ENCODE results near the gene COL19A1.

Gene COL19A1

DNA sequence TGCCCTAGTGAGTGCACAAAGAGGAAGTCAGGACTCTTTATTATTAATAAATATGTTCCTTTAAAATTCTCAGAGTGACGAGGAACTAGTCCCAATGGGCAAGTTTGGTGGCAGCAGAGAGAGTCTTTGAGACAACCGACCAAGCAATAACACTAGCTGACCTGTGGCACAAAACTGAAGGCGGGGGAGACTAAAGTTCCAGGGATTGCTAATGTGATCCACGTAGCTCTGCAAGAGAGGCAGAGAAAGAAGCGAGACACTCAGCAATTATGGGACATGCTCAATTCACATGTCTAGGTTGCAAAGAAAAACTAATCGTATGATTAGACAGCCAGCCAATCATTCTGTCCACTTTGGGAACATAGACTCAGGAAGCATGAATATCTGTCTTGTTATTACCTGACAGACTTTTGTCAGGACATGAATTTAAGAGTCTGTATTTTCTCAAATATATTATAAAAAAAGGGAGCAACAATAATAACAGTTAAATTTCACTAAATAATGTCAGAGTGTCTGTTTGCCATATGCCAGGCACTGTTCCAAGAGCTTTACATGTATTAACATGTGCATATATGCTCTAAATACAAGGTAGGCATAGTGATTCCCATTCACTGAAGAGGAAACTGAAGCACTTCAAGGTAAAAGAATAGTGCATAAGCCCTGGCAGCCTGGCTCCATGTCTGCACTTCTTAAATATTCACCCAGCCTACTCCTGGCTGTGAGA lies 355.5 kb downstream of the COL19A1 start:
- no peak for DNase-seq (ENCODE audit: low read depth in 2 of 2)

DNA sequence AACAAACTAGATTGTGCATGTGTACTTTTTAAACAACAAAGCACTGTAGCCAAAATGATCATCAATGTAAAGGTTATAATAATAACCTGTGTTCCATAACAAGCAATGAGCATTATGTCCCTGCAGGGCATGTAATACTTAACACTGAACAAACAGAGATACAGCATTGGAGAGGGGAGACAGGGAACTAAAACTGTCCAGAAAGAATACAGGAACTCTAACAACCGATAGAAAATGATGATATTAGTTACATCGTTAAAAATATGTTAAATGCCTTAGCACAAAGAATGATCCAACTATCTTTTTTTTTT lies 356.0 kb downstream of the COL19A1 start:
- no peak for DNase-seq (ENCODE audit: low read depth in 2 of 2)

DNA sequence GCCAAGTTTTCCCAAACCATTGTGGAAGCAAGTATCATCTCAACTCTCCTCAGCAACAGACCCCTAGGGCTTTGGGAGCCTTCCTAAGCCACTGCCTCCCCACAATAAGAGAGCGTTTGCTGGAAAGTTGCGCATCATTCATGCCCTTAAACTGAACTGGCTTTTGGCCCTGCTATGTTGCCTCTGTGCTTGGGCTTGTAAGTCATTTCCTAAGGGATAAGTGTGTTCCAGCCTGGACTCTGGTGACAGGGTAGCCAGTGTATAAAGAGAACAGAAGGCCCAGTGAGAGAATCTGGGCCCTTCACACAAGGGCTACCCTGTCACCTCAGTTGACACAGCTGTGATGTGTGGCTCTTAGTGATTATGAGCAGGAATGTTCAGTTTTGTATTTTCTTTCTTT lies 358.7 kb downstream of the COL19A1 start:
- no peak for DNase-seq (ENCODE audit: low read depth in 2 of 2)

DNA sequence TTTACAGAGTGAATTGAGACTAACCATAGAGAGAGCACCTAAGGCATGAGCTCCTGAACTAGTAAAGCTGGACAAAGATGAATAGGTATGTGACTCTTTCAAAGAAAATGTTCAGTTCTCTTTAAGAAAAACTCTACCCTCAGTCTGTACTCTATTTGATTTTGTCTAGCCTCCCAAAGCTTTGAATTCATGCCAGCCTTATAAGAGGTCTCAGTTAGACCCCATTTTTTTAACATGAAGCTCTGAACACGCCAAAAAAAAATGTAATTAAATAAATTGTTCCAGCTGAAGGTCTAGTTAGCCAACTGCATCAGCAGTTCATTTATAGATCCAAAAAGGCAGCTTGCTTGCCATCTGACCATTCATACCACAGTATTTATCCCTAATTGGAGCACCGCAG lies 365.0 kb downstream of the COL19A1 start:
- no peak for DNase-seq (ENCODE audit: low read depth in 2 of 2)

DNA sequence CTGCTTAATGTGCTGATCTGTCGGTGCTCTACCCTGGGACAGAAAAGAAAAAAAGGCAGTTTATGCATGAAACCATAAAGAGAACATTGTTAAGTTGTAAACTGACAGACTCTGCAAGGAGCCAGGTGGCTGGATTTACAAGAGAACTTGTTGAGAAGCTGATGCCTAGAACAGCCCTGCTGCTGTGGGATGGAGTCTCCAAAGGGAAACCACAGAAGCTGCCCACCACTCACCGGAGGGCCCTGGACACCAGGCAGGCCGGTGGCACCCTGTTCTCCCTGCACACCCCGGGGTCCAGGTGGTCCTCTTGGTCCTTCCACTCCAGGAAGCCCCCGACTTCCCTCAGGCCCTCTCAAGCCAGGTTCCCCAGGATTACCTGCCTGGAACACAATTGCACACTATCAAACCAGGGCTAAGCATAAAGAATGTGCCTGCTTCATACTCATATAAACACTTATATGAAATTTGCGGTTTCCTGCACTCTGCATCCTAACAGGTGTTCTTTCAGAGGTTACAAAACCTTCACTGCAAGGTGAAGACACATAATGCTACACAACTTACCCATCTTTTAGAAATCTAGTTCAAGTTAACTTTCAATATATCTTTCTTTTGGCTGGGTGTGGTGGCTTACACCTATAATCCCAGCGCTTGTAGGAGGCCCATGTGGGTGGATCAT lies 368.3 kb downstream of the COL19A1 start:
- no peak for DNase-seq (ENCODE audit: low read depth in 2 of 2)

DNA sequence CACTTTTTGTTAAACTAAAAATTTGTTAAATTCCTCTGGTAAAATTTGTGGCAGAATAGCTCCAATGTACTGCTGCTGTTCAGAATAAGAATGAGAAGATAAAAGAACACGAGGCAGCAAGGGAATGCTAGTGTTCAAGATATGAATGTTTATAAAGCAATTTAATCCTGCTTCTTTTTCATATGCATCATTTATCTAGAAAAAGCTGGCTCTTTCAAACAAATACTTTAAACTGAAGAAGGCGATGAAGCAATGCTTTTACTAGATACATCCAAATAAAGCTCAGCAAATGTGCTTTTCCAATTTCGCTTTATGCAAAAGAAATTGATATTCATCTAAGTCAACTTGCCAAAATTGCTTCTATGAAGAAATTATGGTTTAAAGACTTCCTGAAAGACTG lies 370.0 kb downstream of the COL19A1 start:
- DNase-seq (ENCODE audit: low read depth in 2 of 2) = no peak

DNA sequence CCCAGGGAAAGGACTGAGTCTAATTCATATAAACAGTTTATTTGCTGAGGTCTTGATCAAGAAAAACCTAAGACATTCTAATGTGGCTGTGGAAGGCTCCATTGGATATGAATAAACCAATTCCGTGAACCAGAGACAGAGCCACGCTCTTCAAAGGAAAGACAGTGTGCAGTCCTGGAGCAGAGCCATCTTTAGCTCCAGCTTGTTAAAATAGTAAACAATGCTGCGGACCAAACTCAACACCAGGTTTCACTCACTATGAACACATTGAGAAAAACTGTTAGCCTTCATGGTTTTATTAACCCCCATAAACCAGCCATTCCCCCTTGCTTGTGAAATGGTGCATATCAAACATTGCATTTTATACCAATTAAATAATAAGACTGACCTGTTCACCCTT lies 374.7 kb downstream of the COL19A1 start:
- no peak for DNase-seq (ENCODE audit: low read depth in 2 of 2)

DNA sequence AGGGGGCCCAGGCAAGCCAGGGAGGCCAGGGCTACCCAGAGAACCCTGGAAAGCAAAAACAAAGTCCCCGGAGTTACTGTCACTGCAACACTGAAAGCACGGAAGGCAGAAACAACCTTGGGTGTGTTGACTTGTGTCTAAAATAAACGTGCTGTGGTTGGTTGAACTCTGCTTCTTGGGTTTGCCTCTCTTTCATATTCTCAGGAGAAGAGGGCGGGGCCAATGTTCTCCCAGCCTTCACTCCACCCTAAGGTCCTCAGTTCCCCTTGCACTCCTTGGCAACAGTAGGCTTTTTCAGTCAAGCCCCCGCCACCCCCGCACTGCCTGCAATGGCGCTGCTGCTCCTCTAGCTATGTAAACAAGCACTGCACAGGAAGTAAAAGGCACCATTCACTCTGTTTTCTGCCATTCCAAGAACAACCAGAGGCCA lies 375.6 kb downstream of the COL19A1 start:
- no peak for DNase-seq (ENCODE audit: low read depth in 2 of 2)

DNA sequence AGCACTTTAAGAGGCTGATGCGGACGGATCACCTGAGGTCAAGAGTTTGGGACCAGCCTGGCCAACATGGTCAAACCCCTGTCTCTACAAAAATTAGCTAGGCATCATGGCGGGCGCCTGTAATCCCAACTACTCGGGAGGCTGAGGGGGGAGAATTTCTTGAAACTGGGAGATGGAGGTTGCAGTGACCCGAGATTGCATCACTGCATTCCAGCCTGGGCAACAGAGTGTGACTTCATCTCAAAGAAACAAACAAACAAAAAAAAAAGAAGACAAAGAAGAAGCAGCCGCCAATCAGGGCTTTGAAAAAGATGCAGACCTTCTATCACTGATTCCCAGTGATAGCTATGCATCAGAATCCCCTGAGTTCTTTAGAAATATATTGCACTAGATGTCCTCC lies 379.8 kb downstream of the COL19A1 start:
- no peak for DNase-seq (ENCODE audit: low read depth in 2 of 2)

DNA sequence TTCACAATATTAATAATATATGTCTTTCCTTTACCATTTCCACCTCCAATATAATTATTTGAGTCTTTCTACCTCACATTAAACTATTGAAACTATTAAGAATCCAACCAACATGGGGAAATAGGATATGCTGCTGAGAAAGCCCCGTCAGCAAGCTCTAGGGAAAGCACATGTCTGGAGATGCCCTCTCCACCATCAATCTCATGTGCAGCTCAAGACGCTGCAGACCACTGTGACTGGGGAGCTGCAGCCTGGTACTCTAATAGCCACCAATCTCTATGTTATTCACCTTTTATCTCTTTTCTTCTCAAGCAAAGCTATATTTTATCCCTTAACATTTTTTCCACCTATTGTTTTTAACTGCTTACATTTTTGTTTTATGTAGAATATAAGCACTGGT lies 386.2 kb downstream of the COL19A1 start:
- no peak for DNase-seq (ENCODE audit: low read depth in 2 of 2)

DNA sequence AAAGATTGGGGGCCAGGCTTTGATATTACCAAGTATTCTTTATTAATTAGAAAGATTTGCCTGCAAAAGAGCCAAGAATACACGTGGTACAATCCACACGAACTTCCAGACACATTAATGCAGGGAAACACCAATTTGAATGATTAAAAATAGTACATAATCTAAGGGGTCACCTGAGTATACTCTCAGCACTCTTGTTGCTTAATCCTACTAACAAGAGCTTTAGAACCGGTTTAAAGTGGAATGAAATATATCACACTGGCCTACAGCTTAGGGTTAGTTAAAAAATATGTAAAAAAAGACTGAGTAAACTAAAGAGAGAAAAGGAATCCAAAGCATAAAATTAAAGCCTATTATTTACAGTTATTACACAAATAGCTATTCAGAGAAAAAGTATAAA lies 387.6 kb downstream of the COL19A1 start:
- DNase-seq (ENCODE audit: low read depth in 2 of 2) = no peak

DNA sequence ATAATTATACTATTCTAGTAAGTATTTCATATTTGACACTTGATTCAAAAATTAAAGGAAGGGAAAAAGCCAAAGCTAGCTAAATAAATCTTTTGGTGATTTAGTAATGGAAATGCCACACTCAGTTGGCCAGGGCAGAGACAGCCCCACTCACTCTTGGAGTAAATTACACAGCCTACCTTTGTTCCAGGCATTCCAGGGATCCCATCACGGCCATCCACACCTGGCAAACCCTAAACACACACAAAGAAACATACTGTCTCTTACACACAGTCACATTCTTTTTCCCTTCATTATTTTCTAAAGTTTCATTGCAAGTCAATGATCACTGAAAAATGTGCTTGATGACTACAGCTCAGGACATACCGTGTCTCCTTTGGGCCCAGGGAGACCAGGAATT lies 388.4 kb downstream of the COL19A1 start:
- no peak for DNase-seq (ENCODE audit: low read depth in 2 of 2)

DNA sequence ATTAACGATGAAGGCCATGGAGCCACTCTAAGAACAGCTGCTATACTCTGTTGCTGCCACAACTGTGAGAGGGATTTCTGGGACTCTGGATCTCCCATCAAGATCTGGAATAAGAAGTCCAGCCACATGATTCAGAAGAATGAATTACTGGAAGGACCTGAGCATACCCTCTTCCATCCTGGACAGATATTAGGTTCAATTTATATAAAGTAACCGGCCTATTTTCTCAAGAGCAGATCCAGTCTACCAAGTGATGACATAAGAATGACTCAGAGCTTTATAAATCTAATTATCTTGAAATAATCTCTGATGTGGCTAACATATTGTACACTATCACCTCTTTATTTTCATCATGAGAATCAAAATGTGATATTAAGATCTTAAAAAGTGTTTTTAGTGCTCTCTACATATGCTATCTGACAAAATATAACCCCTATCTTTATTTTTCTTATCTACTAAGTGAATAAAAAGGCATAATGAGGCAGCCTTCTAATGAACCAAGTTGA lies 391.5 kb downstream of the COL19A1 start:
- DNase-seq (ENCODE audit: low read depth in 2 of 2) = no peak

DNA sequence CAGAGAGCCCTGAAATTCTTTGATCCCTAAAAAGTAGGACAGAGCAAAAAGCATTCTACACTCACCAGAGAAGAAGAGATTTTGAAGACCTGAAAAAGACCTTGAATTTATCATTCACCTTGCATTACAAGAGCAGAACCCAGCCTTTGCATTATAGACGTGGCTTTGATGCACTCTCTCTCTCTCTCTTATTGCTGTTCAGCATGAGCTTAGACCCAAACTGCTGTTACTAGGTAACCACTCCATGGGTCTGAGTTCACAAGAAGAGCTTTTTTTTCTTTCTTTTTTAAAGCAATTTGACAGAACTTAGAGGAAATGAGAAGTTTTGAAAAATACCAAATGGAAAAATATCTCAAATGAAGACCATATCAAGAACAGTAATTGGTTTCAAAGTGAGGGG lies 392.1 kb downstream of the COL19A1 start:
- DNase-seq (ENCODE audit: low read depth in 2 of 2) = no peak
